GM20431 (cell line): ENCODE results near the gene ZNF746.

Source experiments
- in situ Hi-C: fragments of 300-500 bp; cut with MseI, MboI; formaldehyde crosslinking; loops from one replicate; pipeline ENCODE4 v1.15.0; 2020; ENCODE audit warnings: low sequenced_read_pairs; ENCODE audit not compliant: unreplicated experiment

The ZNF746 gene

DNA sequence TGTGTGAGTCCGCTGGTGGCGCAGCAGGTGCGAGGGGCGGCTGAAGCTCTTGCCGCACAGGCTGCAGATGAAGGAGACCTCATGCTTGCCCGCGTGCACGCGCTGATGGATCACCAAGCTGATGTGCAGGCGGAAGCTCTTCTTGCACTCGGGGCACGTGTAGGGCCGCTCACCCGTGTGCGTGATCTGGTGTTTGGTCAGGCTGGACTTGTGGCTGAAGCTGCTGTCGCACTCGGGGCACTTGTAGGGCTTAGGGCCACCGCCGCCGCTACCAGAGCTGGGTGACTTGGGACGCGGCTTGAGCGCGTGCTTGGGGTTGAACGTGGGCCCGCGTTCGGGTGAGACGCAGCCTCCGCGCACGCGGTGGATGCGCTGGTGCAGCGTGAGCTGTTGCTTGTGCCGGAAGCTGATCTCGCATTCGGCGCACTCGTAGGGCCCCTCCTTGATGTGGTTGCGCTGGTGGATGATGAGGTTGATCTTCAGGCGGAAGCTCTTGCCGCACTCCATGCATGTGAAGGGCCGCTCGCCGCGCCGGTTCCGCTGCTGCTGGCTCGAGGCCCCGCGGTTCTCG, 65.4 kb downstream of the ZNF746 start:
- in situ Hi-C loops = no loop called here

DNA sequence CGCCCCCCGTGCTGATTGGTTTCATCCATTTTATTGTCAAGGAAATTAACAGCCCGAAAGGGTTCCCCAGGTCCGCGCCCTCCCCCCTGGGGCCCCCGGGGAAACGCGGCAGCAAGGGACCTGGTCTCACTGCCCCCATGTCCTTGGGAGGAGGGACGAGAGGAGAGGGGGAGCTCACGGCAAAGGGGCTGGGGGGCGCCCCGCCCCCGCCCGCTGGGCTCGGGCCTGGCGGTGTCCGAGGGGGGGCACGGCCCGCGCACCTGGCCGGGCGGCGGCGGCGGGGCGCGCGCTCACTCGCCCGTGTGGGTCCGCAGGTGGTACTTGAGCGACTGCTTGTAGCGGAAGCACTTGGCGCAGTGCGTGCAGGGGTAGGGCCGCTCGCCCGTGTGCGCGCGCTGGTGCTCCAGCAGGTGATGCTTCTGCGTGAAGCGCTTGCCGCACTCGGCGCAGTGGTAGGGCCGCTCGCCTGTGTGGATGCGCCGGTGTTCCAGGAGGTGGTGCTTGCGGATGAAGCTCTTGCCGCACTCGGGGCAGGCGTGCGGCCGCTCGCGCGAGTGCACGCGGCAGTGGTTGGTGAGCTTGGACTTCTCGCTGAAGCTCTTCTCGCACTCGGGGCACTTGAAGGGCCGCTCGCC, 66.0 kb downstream of the ZNF746 start:
- in situ Hi-C loops = no loop called here

DNA sequence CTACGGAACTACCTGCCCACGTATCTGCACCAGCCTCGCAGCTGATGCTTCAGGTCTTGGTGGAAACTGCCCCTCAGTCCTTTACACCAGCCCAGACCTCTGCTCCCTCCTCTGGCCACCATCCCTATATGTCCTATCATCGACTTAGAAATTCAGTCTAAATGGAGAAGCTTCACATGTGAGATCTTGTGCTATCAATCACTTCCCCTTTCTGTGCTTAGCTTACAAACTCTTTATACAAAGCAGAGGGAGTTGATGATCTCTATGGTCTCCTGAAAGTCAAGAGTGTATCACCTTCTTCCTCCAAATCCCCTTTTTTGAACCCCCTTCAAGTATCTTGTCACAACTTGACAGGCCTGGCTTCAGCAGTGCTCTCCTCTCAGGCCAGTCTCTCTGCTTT, 67.4 kb downstream of the ZNF746 start:
- in situ Hi-C loops = no loop called here

DNA sequence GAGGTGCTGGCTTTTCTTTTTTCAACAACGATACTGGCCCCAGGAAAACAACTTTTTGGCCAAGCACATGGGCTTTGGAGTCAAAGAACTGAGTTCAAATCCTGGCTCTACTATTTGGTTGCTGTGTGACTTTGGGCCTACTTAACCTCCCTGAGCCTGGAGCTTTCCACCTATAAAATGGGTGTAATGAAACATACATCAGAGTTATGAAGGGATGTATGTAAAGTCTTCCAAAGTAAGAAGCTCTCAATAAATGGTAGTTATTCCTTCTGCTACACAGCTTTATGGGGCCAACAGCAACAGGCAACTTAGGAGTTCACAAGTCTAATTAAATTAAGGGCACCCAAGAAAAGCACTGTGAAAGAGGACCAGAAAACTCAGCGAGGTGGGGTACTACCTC, 69.7 kb downstream of the ZNF746 start:
- in situ Hi-C loops = no loop called here

DNA sequence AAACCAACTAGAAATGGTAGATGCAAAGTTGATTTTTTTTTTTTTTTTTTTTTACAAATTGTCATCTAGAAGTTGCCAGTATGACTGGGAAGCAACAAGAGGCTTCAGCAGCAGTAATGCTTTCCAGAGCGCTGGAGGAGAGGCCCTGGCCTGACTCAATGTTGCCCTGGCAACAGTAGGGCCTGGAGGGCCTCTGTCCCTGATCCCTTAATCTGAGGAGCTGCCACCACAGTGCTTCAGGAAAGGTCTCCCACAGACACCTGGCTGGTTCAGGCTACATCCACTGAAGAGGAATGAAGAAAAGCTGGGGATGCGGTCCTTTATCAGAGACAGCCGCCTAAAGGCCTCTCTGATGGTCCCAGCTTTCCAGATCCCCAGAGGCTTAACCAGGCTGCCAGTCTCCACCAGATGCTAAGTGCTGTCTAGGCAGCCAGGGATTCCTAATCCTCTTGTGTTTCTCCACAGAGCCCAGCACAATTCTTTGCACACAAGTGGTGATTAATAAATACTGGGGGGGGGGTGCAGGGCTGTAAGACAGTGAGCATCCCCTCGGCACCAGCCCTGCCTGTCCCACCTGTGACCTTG, 70.4 kb downstream of the ZNF746 start:
- in situ Hi-C loops = no loop called here

DNA sequence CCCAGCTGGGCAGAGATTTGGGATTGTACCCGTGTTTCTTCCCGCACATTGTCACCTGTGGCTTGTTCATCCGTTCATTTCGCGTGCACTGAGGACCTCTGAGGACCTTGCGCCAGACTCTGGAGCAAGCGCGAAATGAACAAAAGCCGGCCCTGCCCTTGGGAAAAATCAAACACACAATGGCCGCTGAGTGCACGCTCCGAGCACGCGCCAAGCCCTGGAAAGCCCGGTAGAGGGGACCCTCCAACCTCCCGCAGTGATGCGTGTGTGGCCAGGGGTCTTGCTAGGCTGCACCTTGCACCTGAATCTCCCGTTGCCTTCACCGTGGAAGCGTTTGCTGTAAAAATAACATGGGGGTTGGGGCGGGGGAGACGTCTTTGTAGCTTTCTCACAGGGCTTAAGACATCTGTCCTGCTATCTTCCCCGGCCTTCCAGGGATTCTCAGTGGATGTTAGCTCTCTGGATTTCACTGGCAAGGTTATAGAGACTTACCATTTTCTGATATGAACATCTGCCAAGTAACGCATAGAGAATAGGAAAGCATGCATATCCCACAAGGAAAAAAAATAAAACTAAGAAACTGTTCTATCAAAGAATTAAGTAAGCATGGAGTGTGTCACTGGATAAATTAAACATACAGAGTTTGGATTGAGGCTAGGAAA, 74.0 kb downstream of the ZNF746 start:
- in situ Hi-C loops = no loop called here

DNA sequence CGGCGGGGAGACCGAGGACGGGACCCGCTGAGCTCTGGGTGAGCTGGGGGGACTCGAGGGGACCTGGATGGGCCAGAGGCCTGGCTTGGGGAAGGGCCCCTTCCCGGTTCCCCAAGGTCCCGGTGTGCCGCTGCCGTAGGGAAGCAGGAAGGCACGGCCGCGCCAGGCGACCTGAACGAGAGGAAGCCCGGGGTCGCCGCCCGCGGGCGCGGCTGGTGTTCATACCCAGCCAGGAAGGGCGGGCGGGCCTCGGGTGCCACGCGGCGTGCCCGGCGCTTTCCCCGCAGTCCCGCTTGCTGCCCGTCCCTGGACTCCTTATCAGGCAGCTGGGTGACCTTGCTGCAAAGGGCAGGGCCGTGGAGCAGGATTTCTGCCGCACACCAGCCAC, 74.7 kb downstream of the ZNF746 start:
- in situ Hi-C loops = no loop called here
